HG03159 (cell line): Measurements from ENCODE around the gene KLF16.

Experiments
- ATAC-seq: cut with Tn5 transposase; IDR thresholded peaks from one replicate; pipeline ENCODE4 v1.9.1; 2021; ENCODE audit warnings: mild to moderate bottlenecking, moderate library complexity; ENCODE audit not compliant: unreplicated experiment

Gene KLF16

DNA sequence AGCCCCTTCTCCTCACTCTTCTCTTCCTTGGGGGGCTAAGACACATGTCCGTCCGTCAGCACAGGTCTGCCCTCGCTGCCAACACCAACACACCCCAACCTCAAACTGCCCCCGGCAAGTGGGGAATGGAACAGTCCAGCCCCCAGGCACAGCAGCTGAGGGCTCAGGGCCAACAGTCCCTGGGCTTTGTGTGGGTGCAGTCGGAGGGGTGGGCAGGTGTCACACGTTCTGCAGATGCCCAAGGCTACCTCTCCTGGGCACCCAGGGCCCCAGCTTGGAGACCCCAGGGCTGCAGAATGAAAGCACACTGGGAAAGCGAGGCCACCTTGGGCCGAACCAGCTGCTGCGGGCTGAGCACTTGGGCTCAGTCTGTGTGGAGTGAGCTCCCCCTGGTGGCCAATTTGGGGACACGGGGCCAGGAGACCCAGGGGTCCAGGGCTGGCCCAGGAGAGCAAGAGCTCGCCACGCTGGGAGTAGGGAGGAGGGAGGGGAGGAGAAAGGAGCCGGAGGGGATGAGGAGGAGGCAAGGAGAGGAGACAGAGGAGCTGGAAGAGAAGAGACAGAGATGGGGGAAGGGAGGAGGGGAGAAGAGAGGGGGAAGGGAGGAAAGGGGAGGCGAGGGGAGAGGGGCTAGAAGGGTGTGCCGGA lies 37.3 kb downstream of the KLF16 start:
- ATAC-seq: no peak

DNA sequence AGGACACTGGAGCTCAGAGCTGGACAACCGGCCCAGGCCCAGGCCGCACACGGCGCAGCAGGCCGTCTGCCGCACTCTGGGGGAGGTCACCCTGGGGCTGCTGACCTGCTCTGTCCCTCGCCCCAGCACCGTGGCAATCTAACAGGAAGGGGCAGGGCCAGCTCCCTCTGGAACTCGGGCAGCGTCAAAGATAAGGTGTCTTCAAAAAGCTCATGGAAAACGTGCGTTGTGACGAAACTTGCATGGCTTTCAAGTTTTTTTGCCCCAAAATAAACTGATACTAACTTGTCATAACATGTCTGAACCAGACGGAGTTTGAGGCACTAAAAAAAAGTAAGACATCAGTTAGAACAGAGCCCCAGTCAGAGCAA lies 39.1 kb downstream of the KLF16 start:
- no peak for ATAC-seq

DNA sequence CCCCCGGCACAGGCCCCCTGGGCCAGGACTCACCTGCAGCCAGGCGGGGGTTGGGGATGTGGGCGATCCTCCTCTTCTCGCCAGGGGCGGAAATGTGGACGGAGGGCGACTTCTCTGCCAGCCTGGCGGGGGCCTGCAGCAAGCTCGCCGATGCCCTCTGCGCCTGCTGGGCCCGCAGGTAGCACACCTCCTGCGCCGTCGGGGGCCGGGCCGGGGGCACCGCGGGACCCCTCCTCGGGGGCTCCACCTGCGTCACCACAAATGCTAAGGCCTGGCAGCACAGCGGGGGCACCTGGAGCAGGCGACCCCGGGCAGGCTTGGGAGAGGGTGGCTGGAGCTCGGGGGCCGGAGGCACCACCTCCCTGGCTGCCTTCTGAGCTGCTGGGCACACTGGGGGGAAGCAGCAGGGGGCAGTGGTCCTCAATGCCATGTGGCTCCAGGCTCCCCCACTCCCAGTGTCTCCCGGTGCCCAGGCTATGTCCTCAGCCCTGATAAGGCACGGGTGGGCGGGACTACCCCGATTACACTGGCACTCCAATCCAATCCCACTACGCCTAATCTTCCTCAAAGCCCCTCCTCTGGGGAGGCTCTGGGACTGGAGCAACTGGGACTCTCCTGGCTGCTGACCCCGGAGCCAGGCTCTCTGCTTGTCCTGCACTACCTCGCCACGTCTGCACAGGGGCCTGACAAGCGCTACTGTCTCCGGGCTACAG lies 39.7 kb downstream of the KLF16 start:
- ATAC-seq: no peak

DNA sequence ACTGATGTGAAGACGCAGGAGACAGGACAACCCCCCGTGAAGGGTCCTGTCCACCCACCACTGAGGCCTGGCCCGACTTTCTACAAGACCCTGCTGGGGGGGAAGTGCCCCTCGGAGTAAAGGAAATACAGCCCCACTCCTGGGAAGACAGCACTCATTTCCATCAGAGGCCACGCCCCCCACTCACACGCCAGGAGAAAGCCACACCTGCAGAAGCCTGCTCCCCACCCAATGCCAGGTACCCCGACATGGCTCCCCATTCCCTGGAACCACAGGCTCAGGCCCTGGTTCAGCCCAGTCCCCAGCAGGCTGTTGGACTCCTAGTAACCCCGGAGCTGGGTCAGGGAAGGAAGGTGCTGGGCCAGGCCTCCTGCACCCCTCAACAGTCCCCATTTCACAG lies 40.4 kb downstream of the KLF16 start:
- ATAC-seq: no peak

DNA sequence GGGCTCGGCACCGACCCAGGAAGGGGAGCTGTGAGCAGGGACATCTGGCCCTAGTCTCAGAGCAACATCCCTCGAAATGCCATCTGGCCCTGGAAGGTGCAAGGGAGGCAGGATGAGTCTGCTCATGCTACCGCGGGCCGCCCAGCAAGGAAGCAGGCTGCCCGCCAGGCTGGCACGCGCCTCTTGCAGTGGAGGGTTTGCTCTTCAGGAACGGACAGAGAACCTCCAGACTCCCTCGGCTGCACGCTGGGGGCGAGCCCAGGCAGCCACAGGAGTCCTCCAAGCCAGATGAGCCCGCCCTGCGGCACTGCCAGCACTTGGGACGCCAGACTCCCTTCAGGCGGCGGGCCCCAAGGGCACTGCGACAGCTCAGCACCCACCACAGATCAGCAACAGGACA lies 41.2 kb downstream of the KLF16 start:
- ATAC-seq: no peak

DNA sequence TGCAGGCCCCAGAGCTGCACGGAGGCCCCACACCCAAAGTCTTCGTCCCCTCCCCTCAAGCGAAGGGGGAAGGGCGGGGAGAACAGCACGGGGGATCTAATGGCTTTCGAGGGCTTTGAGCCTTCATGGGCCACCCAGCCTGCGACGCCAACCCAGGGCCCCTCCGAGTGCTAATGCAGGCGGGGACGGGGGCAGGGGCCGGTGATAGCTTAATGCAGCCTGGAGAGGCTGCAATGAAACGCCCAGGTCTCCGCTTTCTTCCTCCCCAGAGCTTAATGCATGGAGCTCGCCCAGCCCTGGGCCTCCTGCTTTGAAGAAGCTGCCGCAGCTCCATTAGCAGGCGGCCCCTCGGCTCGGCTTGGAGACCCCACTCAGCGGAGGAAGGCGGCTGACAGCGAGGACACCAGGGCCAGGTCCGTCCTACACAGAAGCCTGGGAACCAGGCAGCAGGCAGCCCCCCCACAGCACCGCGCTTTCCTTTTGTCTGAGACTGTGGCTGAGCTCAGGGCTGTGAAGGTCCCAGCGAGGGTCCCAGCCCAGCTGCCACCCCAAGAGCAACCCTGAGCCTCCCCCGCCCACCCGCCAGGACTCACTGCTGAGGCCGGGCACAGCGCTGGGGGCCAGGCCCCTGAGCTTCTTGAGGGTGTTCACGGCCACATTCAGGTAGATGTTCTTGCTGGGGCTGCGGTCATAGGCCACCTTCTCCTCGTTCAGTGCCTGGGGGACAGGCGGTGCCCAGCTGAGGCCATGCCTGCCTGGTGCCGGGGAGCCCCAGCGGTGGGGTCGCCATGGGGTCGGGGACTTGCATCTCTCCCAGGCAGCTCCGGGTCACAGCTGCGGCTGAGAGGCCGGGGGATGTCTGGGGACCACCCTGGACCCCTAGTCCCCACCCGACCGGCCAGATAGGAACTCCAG lies 43.8 kb downstream of the KLF16 start:
- no peak for ATAC-seq

DNA sequence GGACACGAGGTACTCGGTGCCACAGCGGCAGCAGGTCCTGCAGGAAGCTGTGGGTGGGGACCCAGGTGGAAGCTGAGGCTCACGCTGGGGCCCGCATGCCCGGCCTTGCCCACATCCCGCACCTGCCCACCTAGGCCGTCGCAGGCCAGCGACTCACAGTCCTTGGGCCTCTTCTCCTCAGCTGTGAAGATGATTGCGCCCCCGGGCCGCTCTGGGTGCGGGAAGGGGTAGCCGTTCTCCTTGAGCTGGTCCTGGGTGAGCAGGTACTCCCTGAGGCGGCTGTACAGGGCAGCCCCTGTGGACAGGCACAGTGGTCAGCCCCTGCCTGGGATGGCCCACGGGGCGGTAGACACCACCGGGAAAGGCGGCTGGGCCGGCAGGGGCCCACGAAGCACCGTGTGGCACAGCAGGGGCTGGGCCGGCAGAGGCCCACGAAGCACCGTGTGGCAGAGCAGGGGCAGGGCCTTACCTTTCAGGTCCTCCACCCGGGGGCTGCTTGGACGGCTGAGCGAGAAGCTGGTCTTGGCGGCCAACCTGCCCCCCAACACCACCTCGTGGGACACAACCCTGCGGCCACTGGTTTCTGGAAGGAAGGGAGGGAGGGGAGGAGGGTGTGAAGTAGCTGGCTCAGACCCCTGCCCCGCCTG lies 44.7 kb downstream of the KLF16 start:
- ATAC-seq: no peak

DNA sequence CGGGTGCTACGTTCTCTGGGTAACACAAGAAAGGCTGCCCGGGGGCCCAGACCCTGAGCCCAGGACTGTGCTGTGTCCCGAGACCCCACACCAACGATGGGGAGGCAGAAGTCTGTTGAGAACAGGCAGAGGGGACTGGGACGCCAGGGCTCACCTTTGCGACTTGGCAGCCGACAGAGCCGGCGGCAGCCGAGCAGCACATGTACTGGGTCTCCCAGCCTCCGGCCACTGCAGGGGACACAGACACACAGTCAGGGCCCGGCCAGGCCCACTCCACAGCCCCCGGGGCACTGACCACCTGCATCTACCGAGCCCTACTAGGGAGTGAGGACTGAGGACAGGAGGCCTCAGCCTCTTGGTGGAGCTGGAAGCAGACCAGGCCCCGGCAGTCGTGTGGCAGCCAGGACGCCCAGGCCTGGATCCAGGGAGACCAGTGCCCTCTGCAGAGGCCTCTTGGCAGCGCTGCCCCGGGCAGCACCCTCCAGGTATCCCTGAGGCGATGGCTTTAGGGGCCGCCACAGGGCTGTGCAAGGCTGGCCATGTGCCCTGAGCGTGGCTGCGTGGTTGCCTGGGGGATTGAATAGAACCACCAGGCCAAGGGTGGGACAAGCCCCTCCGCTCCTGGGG lies 45.7 kb downstream of the KLF16 start:
- ATAC-seq: no peak

DNA sequence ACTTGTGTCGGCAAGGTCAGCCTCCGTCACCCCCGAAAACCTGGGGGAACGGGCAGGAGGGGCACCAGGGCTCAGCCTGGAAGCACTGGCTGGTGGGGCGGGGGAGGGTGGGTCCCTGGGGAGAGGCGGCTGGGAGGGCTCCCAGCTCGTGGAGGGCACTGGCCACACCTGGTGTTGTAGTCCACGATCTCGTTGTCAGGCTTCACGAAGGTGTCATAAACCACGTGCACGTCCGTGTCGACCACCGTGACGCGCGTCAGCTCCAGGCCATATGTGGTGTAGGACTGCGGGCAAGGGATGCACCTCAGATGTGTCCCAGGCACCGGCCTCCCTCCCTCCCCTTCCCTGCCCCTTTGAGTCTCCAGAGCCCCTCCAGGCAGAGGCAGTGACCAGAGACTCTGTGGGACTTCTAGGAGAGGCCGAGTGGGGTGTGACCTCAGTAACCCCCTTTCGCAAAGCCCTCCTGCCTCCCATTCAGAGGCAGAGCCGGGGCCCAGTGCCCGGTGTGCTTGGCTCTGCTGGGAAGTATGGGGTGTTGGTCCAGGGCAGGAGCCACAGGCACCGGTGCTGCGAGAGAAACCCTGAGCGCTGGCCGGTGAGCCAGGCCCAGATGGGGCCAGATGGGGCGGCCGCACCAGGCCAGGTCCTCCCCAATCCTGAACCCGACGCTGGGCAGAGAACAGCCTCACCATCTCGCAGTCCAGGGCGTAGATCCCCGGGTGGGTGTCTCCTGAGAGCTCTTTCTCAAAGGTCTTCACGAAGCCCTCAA lies 46.7 kb downstream of the KLF16 start:
- ATAC-seq: no peak

DNA sequence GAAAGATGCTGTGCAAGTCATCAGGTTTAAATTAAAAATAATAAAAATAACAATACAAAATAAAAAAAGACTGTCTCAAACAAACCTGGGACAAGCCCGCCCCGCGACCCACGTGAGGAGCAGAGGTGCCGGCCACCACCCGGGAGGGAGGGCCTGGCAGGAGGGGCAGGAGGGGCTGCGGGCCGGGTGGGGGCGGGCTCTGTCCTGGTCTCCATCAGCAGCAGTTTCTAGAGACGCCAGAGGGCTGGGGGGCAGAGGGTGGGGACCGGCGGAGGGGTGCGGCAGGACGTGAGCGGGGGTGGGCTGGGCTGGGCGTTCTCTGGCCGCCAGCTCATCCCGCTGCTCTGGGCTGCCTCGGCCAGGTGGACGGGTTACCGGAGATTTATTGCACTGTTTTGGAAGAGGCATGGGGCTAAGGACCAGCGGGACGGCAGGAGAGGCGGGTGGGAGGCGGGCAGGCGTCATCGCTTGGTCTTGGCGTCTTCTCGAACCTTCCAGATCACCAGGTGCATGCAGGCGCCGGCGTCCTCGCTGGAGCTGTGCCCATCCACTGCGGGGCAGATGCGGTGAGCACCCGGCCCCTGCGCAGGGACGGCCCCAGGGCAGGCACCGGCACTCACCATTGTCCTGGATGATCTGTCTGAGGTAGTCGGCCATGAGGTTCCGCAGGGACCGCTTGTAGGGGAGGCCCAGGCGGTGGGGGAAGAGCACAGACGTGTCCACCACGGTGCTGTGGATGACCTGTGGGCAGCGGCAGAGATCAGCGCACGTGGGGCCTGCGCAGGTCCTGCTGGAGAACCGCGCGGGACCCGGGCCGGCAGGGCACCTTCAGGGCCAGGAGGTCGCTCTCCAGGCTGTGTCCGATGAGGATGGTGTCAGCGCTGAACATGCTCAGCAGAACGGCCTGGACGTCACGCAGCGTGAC lies 47.5 kb downstream of the KLF16 start:
- ATAC-seq: no peak

DNA sequence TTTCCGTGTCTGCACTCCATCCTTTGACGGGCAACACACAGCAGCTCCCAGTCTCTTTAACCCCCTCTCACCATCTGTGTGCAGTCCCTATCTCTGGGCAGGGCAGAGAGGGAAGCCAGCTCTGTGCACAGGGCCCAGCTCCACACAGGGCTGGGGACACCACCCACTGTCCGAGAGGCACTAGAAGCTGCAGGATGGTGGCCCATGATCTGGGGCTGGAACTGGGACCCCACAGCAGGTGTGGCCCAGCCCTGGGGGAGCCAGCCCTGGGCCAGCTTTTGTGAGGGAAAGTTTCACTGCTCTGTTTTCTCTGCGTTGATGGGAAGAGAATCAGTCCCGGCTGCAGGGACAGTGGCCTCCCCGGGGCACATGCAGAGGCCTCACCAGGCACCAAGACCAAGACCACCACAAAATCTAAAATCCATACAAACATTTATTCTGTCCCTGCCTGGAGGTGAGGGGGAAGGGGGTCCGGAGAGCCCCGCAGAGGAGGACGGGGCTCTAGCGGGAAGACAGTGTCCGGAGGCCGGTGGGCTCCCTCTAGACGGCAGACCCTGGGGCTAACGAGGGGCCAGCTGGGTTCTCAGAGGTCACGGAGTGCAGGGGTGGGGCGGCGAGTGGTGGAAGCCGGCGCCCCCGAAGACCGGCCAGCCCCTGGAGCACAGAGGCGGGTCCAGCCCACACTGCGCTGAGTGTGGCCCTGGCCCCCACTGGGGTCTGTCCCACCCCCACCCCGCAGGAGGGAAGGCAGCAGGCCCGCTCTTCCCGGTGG lies 48.4 kb downstream of the KLF16 start:
- ATAC-seq: no peak

DNA sequence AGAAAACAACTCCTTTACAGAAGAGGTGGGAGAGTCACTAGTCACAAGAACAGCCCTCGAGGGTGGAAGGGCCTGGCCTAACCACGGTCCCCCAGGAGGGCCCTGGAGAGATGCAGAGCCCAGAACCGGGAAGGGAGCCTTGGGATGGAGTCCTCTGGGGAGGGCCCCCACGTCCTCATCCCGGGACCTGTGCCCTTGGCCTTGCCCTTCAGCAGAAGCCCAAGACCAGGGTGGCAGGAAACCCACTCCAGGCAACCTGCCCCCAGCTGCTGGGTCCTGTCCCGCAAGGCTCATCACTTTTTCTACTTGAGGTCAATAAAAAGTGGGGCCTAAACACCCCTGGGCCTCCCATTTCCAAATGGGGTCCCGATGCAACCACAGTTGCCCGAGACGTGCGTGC lies 49.0 kb downstream of the KLF16 start:
- ATAC-seq: no peak

DNA sequence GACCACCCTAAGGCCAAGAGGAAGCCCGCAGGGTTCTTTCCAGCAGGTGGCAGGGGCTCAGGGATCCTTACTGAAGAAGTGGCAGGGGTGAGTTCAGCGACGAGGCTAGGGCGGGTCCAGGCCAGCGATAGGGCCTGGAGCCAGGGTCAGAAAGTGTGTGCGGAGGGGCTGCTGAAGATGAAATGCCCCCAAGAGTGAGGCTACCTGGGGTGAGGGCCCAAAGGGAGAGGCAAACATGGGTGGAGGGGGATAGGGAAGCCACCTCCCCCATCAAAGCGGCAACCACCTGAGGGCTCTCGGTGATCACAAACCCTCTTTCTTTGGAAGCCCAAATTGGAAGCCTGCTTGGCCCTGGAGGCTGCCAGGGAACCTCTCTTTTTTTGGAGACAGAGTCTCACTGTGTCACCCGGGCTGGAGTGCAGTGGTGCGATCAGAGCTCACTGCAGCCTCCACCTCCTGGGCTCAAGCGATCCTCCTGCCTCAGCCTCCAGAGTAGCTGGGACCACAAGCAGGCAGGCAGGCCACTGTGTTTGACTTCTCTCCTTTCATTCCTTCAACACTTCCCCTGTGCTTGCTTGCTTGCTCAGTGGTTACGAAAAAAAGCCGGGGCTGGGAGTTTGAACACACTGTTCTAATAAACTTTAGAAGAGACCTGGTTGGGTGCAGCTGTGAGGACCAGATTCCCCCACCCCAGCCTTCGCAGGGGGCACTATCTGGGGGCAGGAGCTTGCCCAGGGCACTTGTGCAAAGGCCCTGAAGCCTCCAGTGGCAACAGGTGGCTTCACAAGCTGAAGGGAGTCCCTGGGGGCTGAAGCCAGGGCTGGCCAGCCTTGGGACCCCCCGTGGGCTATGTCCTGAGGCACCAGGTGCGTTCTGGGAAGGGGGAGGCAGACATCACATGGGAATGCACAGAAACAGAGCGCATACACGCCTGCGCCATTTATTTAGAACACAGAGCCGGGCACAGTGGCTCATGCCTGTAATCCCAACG lies 49.9 kb downstream of the KLF16 start:
- no peak for ATAC-seq

DNA sequence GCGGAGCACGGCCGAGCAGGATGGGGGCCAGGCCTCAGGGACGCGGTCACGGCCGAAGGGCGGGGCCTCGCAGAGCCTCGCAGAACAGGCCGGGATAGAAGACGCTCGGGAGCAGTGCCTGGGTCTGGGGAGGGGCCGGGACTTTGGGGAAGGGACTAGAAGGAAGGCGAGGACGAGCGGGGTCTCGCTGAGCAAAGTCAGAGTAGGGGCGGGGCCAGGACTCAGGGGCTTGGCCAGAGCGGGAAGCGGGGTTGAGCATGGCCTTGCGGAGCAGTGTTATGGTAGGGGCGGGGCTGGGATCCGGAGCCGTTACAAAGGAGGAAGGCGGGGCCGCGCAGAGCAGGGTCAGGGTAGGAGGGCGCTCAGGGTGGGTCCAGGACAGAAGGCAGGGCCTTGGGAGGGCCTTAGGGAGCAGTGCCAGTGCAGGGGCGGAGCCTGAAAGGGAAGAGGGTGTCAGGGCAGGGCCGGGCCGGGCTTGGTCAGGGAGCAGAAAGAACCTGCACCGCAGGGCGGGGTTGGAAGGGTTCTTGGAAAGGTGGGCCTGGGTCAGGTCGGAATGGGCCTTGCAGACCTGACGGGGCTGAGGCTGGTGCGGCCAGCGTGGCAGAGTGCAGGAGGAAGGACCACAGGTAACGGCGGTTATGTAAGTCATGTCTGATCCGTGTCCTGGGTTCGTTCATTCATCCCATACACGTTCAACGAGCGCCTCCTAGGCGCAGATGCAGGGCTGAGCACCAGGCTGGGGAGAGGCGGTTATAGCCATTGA lies 50.8 kb downstream of the KLF16 start:
- ATAC-seq: peak; percentile 68

DNA sequence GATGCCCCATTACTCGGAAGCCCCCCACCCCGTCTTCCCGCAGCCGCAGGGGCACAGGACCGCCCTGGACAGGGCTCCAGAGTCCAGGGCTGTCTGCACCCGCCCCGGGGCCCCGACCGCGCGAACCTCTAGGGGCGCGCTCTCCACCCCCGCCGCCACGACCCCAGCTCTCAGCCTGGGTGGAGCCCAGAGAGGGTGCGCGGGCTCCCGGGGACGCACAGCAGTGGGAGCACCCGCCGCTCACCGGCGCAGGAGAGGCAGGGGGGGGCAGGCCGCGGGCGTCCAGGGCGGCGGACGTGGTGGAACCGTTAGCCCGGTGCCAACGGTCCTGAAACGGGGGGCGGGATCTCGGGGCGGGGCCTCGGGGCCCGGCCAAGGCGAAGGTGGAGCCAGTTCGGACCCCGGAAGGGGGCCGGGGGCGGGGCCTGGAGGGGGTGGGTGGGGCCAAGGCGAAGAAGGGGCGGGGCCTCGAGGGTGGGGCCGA lies 51.4 kb downstream of the KLF16 start, which contains the start of gene ATP8B3:
Gene ATP8B3 (minus strand): TSS at position 335 of the 484 bp plus-strand sequence. CDS start 540 bp downstream, outside the sequence.
- no peak for ATAC-seq

DNA sequence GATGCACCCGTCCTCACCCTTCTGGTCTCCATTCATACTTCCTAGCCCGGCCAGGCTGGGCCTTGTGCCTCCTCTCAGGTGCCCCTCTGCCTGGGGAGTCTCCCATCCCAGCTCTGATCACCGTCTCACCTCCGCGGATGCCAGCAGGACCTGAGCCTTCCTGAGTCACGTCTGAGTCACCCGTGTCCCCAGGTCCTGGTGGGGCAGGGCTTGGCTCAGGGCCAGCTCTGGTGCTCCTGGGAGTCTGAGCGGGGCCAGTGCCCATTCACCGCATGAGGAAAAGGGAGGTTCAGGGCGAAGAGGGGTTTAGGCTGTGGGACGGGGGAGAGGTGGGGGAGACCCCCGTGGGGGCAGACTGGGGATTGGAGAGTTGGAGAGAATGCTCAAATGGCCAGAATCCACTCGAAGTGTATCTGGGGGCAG lies 51.9 kb downstream of the KLF16 start:
- ATAC-seq: no peak
